Upper lobe of right lung (tissue), 1 donor: ENCODE measurements around the gene PICALM. TPM values are rescaled to one million over a fixed set of nuclear protein-coding genes. Genes with fewer than 3 reads are reported as not detected.
"Not testable (repeated sequence)": the region's sequence is repeated elsewhere in the genome, so short reads cannot be mapped to it uniquely, and the experiment has no call there.

Experiments
- ATAC-seq: fragments of 200-7000 bp; cut with Tn5 transposase; one replicate; pipeline ENCODE4 v1.9.1; 2020; ENCODE audit warnings: mild to moderate bottlenecking, moderate library complexity
- DNase-seq: peaks from one replicate; pipeline ENCODE4 v3.0.0-alpha.2; 2020
- H3K27ac ChIP-seq: fragments of 200-600 bp; one replicate; pipeline ENCODE4 v1.8.0; 2022
- H3K27me3 ChIP-seq: fragments of 200-600 bp; one replicate; pipeline ENCODE4 v1.8.0; 2022; ENCODE audit warnings: mild to moderate bottlenecking
- H3K36me3 ChIP-seq: fragments of 200-600 bp; one replicate; pipeline ENCODE4 v1.8.0; 2022
- H3K4me1 ChIP-seq: fragments of 200-600 bp; one replicate; pipeline ENCODE4 v1.8.0; 2022
- H3K4me3 ChIP-seq: fragments of 200-600 bp; one replicate; pipeline ENCODE4 v1.8.0; 2022; ENCODE audit warnings: mild to moderate bottlenecking
- H3K9me3 ChIP-seq: fragments of 200-600 bp; one replicate; pipeline ENCODE4 v1.8.0; 2022
- intact Hi-C: fragments of 100-400 bp; cut with DNase I; formaldehyde crosslinking; loops from one replicate; pipeline ENCODE4 v1.11.0; 2022
- total RNA-seq: library from RNA; stranded (reverse); fragmentation: NEBNext Ultra II Directional; extraction: Animal tissue kit (Norgen Biotek cat#: 25700); gene quantifications from one replicate; pipeline ENCODE4 v1.2.1, GENCODE V29; 2021
- TF ChIP-seq, protein P1 (sequence below): fragments of 200-600 bp; IDR thresholded peaks from one replicate; pipeline ENCODE4 v1.8.0; 2022; ENCODE audit warnings: antibody characterized with exemption
- donor health status: DM: no; HTN: yes; CAD: no; lungs with severe emphysema.

Gene PICALM
- total RNA-seq, 1 donor from 2014 or later = 193 TPM

DNA sequence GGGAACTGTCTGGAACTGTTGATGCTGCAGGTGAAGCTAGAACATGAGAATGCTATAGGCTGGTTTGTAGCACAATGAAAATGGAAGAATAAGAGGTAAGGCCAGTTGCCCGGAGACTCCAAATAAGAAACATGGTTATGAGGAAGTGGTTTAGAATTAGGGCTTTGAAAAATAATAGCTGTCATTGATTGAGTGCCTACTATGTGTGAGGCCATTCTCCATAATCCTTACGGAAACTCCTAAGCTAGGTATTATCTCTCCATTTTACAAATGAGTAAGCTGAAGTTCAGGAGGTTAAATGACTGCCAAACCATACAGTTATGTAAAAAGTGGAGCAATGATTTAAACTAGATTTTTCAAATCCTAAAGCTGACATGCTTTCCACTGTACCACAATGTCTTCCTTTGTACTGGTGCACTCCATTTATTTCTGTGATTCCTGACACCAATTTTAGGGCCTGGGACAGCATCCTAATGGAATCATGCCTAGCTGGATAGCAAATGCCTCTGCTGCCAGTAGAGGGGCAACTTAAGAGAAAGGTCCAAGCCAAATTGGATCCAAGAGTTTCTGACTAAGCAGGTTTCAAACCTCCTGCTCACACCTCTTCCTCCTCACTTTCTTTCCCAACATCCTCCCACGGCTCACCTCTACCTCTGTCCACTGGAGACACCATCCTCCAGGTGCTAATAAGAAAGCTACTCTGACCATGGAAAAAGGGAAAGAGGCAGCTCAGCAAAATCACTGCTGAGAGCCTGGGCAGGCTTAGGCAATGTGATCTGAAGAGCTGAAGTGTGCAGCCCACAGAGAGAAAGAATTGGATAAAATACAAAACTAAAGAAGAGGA, 46.9 kb upstream of the PICALM start:
- TF ChIP-seq, protein P1, sequence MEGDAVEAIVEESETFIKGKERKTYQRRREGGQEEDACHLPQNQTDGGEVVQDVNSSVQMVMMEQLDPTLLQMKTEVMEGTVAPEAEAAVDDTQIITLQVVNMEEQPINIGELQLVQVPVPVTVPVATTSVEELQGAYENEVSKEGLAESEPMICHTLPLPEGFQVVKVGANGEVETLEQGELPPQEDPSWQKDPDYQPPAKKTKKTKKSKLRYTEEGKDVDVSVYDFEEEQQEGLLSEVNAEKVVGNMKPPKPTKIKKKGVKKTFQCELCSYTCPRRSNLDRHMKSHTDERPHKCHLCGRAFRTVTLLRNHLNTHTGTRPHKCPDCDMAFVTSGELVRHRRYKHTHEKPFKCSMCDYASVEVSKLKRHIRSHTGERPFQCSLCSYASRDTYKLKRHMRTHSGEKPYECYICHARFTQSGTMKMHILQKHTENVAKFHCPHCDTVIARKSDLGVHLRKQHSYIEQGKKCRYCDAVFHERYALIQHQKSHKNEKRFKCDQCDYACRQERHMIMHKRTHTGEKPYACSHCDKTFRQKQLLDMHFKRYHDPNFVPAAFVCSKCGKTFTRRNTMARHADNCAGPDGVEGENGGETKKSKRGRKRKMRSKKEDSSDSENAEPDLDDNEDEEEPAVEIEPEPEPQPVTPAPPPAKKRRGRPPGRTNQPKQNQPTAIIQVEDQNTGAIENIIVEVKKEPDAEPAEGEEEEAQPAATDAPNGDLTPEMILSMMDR = no peak
- Histone ChIP-seq H3K27ac (no peak overlapping the region), H3K9me3 (no peaks in the 10 kb centered on the region), H3K4me1 (no peaks in the 10 kb centered on the region), H3K27me3 (no peaks in the 10 kb centered on the region), H3K4me3 (no peak overlapping the region), H3K36me3 (no peaks in the 10 kb centered on the region)
- DNase-seq (no peak), ATAC-seq (no peak)
- intact Hi-C loops = no loop called here

DNA sequence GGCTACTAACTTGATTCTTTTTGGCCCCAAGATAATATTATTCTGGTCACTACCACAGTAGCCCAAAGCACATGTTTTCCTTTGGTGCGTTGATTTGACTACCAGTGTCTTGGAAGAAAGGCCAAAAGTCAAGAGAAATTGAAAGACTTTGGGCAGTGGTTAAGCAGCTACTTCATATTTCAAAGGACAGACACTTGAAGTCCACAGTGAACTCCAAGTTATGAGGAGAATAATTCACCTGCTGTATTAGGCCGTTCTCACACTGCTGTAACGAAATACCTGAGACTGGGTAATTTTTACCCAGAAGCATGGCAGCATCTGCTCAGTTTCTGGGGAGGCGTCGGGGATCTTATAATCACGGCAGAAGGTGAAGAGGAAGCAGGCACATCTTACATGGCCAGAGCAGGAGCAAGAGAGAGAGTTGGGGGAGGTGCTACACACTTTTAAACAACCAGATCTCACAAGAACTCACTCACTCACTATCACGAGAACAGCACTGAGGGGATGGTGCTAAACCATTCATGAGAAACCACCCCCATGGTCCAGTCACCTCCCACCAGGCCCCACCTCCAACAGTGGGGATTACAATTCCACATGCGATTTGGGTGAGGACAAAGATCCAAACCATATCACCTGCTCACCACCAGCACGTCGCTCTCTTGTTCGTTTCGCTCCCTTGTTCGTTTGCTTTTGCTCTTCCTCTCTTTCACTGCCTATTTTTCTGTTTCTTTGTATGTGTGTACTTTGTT, 40.2 kb upstream of the PICALM start:
- DNase-seq = no peak
- no peaks in the 10 kb centered on the region for H3K36me3 ChIP-seq
- ATAC-seq = no peak
- H3K4me1 ChIP-seq = no peaks in the 10 kb centered on the region
- no peak overlapping the region for H3K27ac ChIP-seq
- H3K4me3 ChIP-seq = no peak overlapping the region
- intact Hi-C loops = no loop called here
- H3K9me3 ChIP-seq = no peaks in the 10 kb centered on the region
- TF ChIP-seq, protein P1 = no peak
- no peaks in the 10 kb centered on the region for H3K27me3 ChIP-seq

DNA sequence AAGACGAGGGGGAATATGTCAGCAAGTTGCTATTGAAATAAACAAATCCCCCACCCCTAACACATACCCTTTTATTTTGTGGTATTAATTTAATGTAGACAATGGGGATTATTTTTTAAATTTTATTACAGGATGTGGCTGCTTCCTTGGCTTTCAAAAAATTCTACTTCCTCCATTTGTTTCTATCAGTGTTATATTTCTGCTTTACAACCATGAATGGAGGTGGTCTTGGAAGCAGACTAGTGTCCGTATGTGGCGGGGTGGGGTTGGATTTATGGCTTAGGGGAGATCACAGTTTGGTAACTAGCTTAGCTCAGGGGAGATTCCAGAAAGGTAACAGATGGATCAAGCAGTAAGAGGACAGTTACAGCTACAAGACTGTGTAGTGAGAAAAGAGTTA, 39.3 kb upstream of the PICALM start:
- Histone ChIP-seq H3K4me3 (no peak overlapping the region), H3K36me3 (no peaks in the 10 kb centered on the region), H3K4me1 (no peaks in the 10 kb centered on the region), H3K27me3 (no peaks in the 10 kb centered on the region), H3K9me3 (no peaks in the 10 kb centered on the region), H3K27ac (no peak overlapping the region)
- DNase-seq = no peak
- intact Hi-C loops = no loop called here
- no peak for ATAC-seq
- TF ChIP-seq, protein P1 = no peak

DNA sequence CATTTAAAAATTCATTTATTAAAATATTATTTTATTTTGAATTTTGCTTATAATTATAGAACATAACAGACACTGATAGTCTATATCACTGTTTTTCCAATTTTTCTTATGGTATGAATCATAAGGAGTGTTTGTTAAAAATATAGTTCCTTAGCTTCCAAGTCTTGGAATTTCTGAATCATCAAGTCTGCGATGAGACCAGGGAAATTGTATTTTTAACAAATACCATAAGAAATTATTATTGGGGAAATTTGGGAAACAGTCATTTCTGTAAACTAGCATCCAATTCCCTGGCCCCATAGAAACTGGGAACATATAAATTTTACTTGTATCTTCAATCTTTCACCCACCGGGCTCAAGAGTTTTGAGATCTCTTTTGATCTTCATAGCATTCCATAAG, 38.0 kb upstream of the PICALM start:
- intact Hi-C loops = no loop called here
- TF ChIP-seq, protein P1 = no peak
- Histone ChIP-seq H3K36me3 (no peaks in the 10 kb centered on the region), H3K27me3 (no peaks in the 10 kb centered on the region), H3K27ac (no peak overlapping the region), H3K4me3 (no peak overlapping the region), H3K9me3 (no peaks in the 10 kb centered on the region), H3K4me1 (no peaks in the 10 kb centered on the region)
- DNase-seq (no peak), ATAC-seq (no peak)

DNA sequence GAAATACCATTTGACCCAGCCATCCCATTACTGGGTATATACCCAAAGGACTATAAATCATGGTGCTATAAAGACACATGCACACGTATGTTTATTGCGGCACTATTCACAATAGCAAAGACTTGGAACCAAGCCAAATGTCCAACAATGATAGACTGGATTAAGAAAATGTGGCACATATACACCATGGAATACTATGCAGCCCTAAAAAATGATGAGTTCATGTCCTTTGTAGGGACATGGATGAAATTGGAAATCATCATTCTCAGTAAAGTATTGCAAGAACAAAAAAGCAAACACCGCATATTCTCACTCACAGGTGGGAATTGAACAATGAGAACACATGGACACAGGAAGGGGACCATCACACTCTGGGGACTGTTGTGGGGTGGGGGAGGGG, 37.1 kb upstream of the PICALM start:
- H3K9me3 ChIP-seq, H3K4me1 ChIP-seq, H3K4me3 ChIP-seq, ATAC-seq, H3K36me3 ChIP-seq, DNase-seq, intact Hi-C loops, H3K27me3 ChIP-seq, H3K27ac ChIP-seq: not testable (repeated sequence)

DNA sequence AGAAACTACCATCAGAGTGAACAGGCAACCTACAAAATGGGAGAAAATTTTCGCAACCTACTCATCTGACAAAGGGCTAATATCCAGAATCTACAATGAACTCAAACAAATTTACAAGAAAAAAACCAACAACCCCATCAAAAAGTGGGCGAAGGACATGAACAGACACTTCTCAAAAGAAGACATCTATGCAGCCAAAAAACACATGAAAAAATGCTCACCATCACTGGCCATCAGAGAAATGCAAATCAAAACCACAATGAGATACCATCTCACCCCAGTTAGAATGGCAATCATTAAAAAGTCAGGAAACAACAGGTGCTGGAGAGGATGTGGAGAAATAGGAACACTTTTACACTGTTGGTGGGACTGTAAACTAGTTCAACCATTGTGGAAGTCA, 36.7 kb upstream of the PICALM start:
- H3K4me1 ChIP-seq, DNase-seq, H3K9me3 ChIP-seq, H3K27ac ChIP-seq, intact Hi-C loops, H3K4me3 ChIP-seq, H3K27me3 ChIP-seq, ATAC-seq, H3K36me3 ChIP-seq: not testable (repeated sequence)
